Measurements from ENCODE around the gene ZFAND2A.
"Not testable (repeated sequence)": the region's sequence is repeated elsewhere in the genome, so short reads cannot be mapped to it uniquely, and the experiment has no call there.

ZFAND2A gene

GRCh38 chr7:1121886-1122831 is 37.8 kb downstream of the ZFAND2A start:
- DNase-seq, result no peak

GRCh38 chr7:1121476-1121875 is 38.5 kb downstream of the ZFAND2A start:
- no peak for DNase-seq

GRCh38 chr7:1120791-1121190 is 39.2 kb downstream of the ZFAND2A start:
- DNase-seq, result no peak

GRCh38 chr7:1119201-1119600 is 40.8 kb downstream of the ZFAND2A start:
- DNase-seq, result no peak

- no peak for DNase-seq
These were observed 42.6 kb downstream of the ZFAND2A start for GRCh38 chr7:1117321-1117928.

- DNase-seq, result not testable (repeated sequence)
These were observed 43.5 kb downstream of the ZFAND2A start for GRCh38 chr7:1116383-1117008.

- DNase-seq, result not testable (repeated sequence)
These were observed 44.6 kb downstream of the ZFAND2A start for GRCh38 chr7:1115171-1116045.

GRCh38 chr7:1114505-1114904 is 45.5 kb downstream of the ZFAND2A start:
- no peak for DNase-seq

GRCh38 chr7:1114088-1114487 is 45.9 kb downstream of the ZFAND2A start:
- DNase-seq, result no peak

- DNase-seq, result no peak
These were observed 46.5 kb downstream of the ZFAND2A start for GRCh38 chr7:1113548-1113885.

- DNase-seq, result no peak
These were observed 47.1 kb downstream of the ZFAND2A start for GRCh38 chr7:1112625-1113547.

- no peak for DNase-seq
These were observed 47.9 kb downstream of the ZFAND2A start for GRCh38 chr7:1112109-1112508.

GRCh38 chr7:1111156-1111555 is 48.8 kb downstream of the ZFAND2A start:
- DNase-seq, result no peak

GRCh38 chr7:1110358-1110757 is 49.6 kb downstream of the ZFAND2A start:
- DNase-seq, result no peak

- DNase-seq, result no peak
These were observed 50.2 kb downstream of the ZFAND2A start for GRCh38 chr7:1109581-1110310.

GRCh38 chr7:1108264-1108920 is 51.6 kb downstream of the ZFAND2A start:
- DNase-seq, result no peak

- no peak for DNase-seq
These were observed 53.1 kb downstream of the ZFAND2A start for GRCh38 chr7:1106793-1107421.

- no peak for DNase-seq
These were observed 53.8 kb downstream of the ZFAND2A start for GRCh38 chr7:1106063-1106792.

GRCh38 chr7:1105189-1105588 is 54.8 kb downstream of the ZFAND2A start:
- no peak for DNase-seq

Measured in hematopoietic multipotent progenitor cell treated with erythropoietin and hydrocortisone succinate and interleukin-3 and kit ligand, for 8 days (in vitro differentiated cells).